SK-N-SH treated with all-trans-retinoic acid at 6 μM for 48 hours (cell line): ENCODE measurements around the gene ZNF462.

ENCODE experiments used
- ESRRG ChIP-seq: fragments of 250-450 bp; sonication (Bioruptor Pico); IDR thresholded peaks from 2 replicates; pipeline ENCODE4 v1.6.1; 2021; ENCODE audit warnings: mild to moderate bottlenecking
- TF ChIP-seq, protein P1 (sequence below): fragments of 250-450 bp; sonication (Bioruptor Pico); IDR thresholded peaks from 2 replicates; pipeline ENCODE4 v1.8.0; 2020; ENCODE audit warnings: mild to moderate bottlenecking, moderate library complexity, borderline replicate concordance

DNA sequence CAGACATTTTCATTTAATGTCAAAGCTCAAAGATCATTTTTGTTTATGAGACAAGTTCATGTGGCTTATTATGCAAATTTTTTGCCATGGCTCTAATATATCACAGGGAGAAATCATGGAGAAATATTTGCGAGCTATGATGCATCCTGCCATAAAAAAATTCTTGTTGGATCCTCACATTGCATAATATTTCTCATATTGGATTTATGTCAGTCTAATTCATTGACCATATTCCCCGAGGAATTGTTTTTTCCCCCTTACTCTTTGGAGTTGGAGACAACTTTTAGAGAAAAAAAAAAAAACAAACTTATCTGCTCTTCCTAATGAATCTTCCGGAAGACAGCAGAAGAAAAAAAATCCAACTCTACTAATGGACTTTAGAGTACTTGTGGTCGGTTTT, 4.3 kb downstream of the ZNF462 start:
- TF ChIP-seq, protein P1, sequence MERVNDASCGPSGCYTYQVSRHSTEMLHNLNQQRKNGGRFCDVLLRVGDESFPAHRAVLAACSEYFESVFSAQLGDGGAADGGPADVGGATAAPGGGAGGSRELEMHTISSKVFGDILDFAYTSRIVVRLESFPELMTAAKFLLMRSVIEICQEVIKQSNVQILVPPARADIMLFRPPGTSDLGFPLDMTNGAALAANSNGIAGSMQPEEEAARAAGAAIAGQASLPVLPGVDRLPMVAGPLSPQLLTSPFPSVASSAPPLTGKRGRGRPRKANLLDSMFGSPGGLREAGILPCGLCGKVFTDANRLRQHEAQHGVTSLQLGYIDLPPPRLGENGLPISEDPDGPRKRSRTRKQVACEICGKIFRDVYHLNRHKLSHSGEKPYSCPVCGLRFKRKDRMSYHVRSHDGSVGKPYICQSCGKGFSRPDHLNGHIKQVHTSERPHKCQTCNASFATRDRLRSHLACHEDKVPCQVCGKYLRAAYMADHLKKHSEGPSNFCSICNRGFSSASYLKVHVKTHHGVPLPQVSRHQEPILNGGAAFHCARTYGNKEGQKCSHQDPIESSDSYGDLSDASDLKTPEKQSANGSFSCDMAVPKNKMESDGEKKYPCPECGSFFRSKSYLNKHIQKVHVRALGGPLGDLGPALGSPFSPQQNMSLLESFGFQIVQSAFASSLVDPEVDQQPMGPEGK (CRISPR knock-in tag) = no peak
- no peak for TF ChIP-seq ESRRG (CRISPR knock-in tag)
